ENCODE results near the gene PPEF1. TPM values are rescaled to one million over a fixed set of nuclear protein-coding genes. Genes with fewer than 3 reads are reported as not detected.

Gene PPEF1
- total and polyA plus RNA-seq, 2 donors (not counting 1 experiment from before 2014, with no cell fraction given) = under 0.01 TPM; not detected in 1

- no peaks in the 10 kb centered on the region for H3K36me3 ChIP-seq (ENCODE audit: control insufficient read depth, insufficient read depth, low read length)
- no peaks in the 10 kb centered on the region for H3K27me3 ChIP-seq (ENCODE audit: control insufficient read depth, insufficient read depth, low read length)
- H3K27ac ChIP-seq (ENCODE audit: insufficient read depth, low read length) = no peak overlapping the region
- H3K79me2 ChIP-seq (ENCODE audit: control insufficient read depth, insufficient read depth, low read length) = no peaks in the 10 kb centered on the region
- H3K9me3 ChIP-seq (ENCODE audit: control insufficient read depth, insufficient read depth, low read depth, low read length) = no peaks in the 10 kb centered on the region
- no peak overlapping the region for H2AFZ ChIP-seq (ENCODE audit: low read length)
- H3K4me1 ChIP-seq (ENCODE audit: control insufficient read depth, extremely low read depth, insufficient read depth, low read length) = no peaks in the 10 kb centered on the region
- DNase-seq (ENCODE audit: low read depth in 2 of 2) = no peak
- no peaks in the 10 kb centered on the region for H4K20me1 ChIP-seq (ENCODE audit: control insufficient read depth, extremely low read depth, insufficient read depth, low read length)
- no peak overlapping the region for H3K9ac ChIP-seq (ENCODE audit: insufficient read depth, low read length)
- TF ChIP-seq EZH2 (IDR thresholded peaks at IDR 0.05; ENCODE audit: low read length, missing control alignments) (no peak), CTCF (conservative IDR thresholded peaks at IDR 0.05 in 1 of 2, IDR thresholded peaks at IDR 0.05 in 1 of 2; ENCODE audit: low read depth in 1 of 2, low read length in 2 of 2) (no peak)
- no peak overlapping the region for H3K4me2 ChIP-seq (ENCODE audit: extremely low read depth, insufficient read depth, low read length)
- no peak overlapping the region for H3K4me3 ChIP-seq (replicated peaks in 1 of 4; ENCODE audit: control extremely low read depth in 1 of 4, insufficient read depth in 1 of 4, low read depth in 3 of 4, low read length in 4 of 4)
These were observed 40.8 kb upstream of the PPEF1 start for GRCh38 chrX:18666614-18667013.

GRCh38 chrX:18668071-18668835, 39.2 kb upstream of the PPEF1 start:
- no peaks in the 10 kb centered on the region for H3K4me1 ChIP-seq (ENCODE audit: control insufficient read depth, extremely low read depth, insufficient read depth, low read length)
- DNase-seq (ENCODE audit: low read depth in 2 of 2) = no peak
- no peak for TF ChIP-seq EZH2 (IDR thresholded peaks at IDR 0.05; ENCODE audit: low read length, missing control alignments)
- no peak for TF ChIP-seq CTCF (conservative IDR thresholded peaks at IDR 0.05 in 1 of 2, IDR thresholded peaks at IDR 0.05 in 1 of 2; ENCODE audit: low read depth in 1 of 2, low read length in 2 of 2)
- no peaks in the 10 kb centered on the region for H3K79me2 ChIP-seq (ENCODE audit: control insufficient read depth, insufficient read depth, low read length)
- no peaks in the 10 kb centered on the region for H3K27me3 ChIP-seq (ENCODE audit: control insufficient read depth, insufficient read depth, low read length)
- H3K4me2 ChIP-seq (ENCODE audit: extremely low read depth, insufficient read depth, low read length) = no peak overlapping the region
- no peaks in the 10 kb centered on the region for H4K20me1 ChIP-seq (ENCODE audit: control insufficient read depth, extremely low read depth, insufficient read depth, low read length)
- no peaks in the 10 kb centered on the region for H3K36me3 ChIP-seq (ENCODE audit: control insufficient read depth, insufficient read depth, low read length)
- no peak overlapping the region for H3K27ac ChIP-seq (ENCODE audit: insufficient read depth, low read length)
- no peak overlapping the region for H3K9ac ChIP-seq (ENCODE audit: insufficient read depth, low read length)
- H3K4me3 ChIP-seq (replicated peaks in 1 of 4; ENCODE audit: control extremely low read depth in 1 of 4, insufficient read depth in 1 of 4, low read depth in 3 of 4, low read length in 4 of 4) = no peak overlapping the region
- no peaks in the 10 kb centered on the region for H3K9me3 ChIP-seq (ENCODE audit: control insufficient read depth, insufficient read depth, low read depth, low read length)
- no peak overlapping the region for H2AFZ ChIP-seq (ENCODE audit: low read length)

- no peak within 1 kb of the TSS for H3K4me2 ChIP-seq (ENCODE audit: extremely low read depth, insufficient read depth, low read length)
- no peaks in the 10 kb centered on the region for H3K36me3 ChIP-seq (ENCODE audit: control insufficient read depth, insufficient read depth, low read length)
- H3K27ac ChIP-seq (ENCODE audit: insufficient read depth, low read length) = no peak within 1 kb of the TSS
- no peaks in the 10 kb centered on the region for H3K9me3 ChIP-seq (ENCODE audit: control insufficient read depth, insufficient read depth, low read depth, low read length)
- H4K20me1 ChIP-seq (ENCODE audit: control insufficient read depth, extremely low read depth, insufficient read depth, low read length) = no peaks in the 10 kb centered on the region
- H3K9ac ChIP-seq (ENCODE audit: insufficient read depth, low read length) = no peak within 1 kb of the TSS
- H3K4me1 ChIP-seq (ENCODE audit: control insufficient read depth, extremely low read depth, insufficient read depth, low read length) = no peaks in the 10 kb centered on the region
- TF ChIP-seq CTCF (conservative IDR thresholded peaks at IDR 0.05 in 1 of 2, IDR thresholded peaks at IDR 0.05 in 1 of 2; ENCODE audit: low read depth in 1 of 2, low read length in 2 of 2) (no peak), EZH2 (IDR thresholded peaks at IDR 0.05; ENCODE audit: low read length, missing control alignments) (no peak)
- H3K79me2 ChIP-seq (ENCODE audit: control insufficient read depth, insufficient read depth, low read length) = no peaks in the 10 kb centered on the region
- no peak within 1 kb of the TSS for H2AFZ ChIP-seq (ENCODE audit: low read length)
- H3K27me3 ChIP-seq (ENCODE audit: control insufficient read depth, insufficient read depth, low read length) = no peaks in the 10 kb centered on the region
- no peak for DNase-seq (ENCODE audit: low read depth in 2 of 2)
- no peak within 1 kb of the TSS for H3K4me3 ChIP-seq (replicated peaks in 1 of 4; ENCODE audit: control extremely low read depth in 1 of 4, insufficient read depth in 1 of 4, low read depth in 3 of 4, low read length in 4 of 4)
These were observed 35.4 kb upstream of the PPEF1 start, which contains the start of gene RS1 for GRCh38 chrX:18672008-18672407. Gene RS1, minus strand, starts transcription at chrX:18672108. Its CDS starts 40 bp downstream, at chrX:18672068.

Data from fibroblast of lung (primary cell).